Mammary epithelial cell (primary cell): Measurements from ENCODE around the gene ZNF496.

Experiments
- EZH2 ChIP-seq: IDR thresholded peaks from 2 replicates; pipeline ENCODE4 v1.6.1; 2012; ENCODE audit warnings: low read length, inconsistent platforms, borderline replicate concordance
- TF ChIP-seq, protein P1 (sequence below), 2 donors: IDR thresholded peaks in 1 of 2; conservative IDR thresholded peaks in 1 of 2; 2 replicates each; pipeline ENCODE4 v1.5.1; 2011 to 2012; ENCODE audit warnings: inconsistent platforms in 2 of 2, low read length in 2 of 2, mild to moderate bottlenecking in 2 of 2, control low read depth in 1 of 2, low read depth in 1 of 2; ENCODE audit not compliant: insufficient read depth in 1 of 2; ENCODE audit errors: extremely low read depth in 1 of 2

DNA sequence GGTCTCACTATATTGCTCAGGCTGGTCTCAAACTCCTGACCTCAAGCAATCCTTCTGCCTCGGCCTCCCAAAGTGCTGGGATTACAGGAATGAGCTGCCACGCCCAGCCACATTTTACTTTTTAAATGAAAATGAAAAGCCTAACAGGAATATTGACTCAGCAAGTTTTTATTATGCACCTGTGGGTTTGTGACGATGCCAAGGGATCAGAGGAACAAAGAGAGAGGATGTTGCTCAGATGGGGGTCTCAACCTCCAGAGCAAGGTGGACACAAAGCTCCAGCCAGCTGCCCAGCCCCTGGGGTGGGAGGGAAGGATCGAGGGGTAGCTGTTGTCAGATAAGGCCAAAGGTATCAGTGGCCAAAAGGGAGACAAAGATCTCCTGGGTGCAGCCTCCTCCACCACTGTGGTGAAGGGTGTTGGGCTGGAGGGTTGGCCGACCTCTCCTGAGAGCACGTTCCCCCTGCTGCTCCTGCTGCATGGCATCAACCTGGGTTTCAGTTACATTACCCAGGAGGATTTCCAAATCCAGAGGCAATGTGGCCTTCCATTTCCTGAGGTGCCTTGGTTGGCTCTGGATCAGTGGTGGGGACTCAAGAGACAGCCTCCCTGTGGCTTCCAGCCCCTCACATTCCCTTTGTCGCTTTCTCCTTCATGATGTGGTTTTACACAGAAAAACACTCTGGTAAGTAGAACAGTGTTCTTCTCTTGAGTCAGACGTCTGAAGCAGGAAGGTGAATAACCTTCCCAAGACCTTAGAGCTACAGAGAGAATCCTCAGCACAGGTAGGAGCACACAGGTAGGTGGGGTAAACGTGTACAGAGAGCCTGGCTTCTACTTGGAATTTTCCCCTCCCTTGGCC, 34.2 kb downstream of the ZNF496 start:
- TF ChIP-seq, protein P1, sequence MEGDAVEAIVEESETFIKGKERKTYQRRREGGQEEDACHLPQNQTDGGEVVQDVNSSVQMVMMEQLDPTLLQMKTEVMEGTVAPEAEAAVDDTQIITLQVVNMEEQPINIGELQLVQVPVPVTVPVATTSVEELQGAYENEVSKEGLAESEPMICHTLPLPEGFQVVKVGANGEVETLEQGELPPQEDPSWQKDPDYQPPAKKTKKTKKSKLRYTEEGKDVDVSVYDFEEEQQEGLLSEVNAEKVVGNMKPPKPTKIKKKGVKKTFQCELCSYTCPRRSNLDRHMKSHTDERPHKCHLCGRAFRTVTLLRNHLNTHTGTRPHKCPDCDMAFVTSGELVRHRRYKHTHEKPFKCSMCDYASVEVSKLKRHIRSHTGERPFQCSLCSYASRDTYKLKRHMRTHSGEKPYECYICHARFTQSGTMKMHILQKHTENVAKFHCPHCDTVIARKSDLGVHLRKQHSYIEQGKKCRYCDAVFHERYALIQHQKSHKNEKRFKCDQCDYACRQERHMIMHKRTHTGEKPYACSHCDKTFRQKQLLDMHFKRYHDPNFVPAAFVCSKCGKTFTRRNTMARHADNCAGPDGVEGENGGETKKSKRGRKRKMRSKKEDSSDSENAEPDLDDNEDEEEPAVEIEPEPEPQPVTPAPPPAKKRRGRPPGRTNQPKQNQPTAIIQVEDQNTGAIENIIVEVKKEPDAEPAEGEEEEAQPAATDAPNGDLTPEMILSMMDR (conservative IDR thresholded peaks at IDR 0.05 in 1 of 2, IDR thresholded peaks at IDR 0.05 in 1 of 2; ENCODE audit: extremely low read depth in 1 of 2, insufficient read depth in 1 of 2, low read depth in 1 of 2, low read length in 2 of 2): no peak
- no peak for TF ChIP-seq EZH2
